Stomach (tissue), 9 donors: Measurements from ENCODE around the gene PPP4C. TPM values are rescaled to one million over a fixed set of nuclear protein-coding genes. Genes with fewer than 3 reads are reported as not detected.

ENCODE experiments used
- DNase-seq, 2 donors: peaks; one replicate each; pipeline versions ENCODE4 v3.0.0 to v3.0.0-alpha.2; 2013 to 2019
- H3K27ac ChIP-seq, 5 donors: fragments of 200-600 bp in 4 of 5; sonication (generic) in 4 of 5; one replicate each; pipeline ENCODE4 v1.5.1; 2013 to 2019; ENCODE audit warnings: mild to moderate bottlenecking in 1 of 5, moderate library complexity in 1 of 5
- H3K27me3 ChIP-seq, 3 donors: fragments of 200-600 bp; sonication (generic); one replicate each; pipeline ENCODE4 v1.5.1; 2017 to 2019; ENCODE audit warnings: mixed run types in 1 of 3
- H3K36me3 ChIP-seq, 4 donors: fragments of 200-600 bp; sonication (generic); 1 replicate in 3 of 4; 2 replicates in 1 of 4; pipeline ENCODE4 v1.5.1; 2016 to 2019
- H3K4me1 ChIP-seq, 4 donors: fragments of 200-600 bp; sonication (generic); one replicate each; pipeline ENCODE4 v1.5.1; 2016 to 2019
- H3K4me3 ChIP-seq, 4 donors: fragments of 200-600 bp; sonication (generic) in 3 of 4; one replicate each; pipeline ENCODE4 v1.5.1; 2016 to 2019; ENCODE audit warnings: mild to moderate bottlenecking in 1 of 4
- H3K9me3 ChIP-seq, 4 donors: fragments of 200-600 bp; sonication (generic); one replicate each; pipeline ENCODE4 v1.5.1; 2016 to 2019
- CTCF ChIP-seq, 7 experiments: fragments of 450-650 bp in 4 of 7; fragments of 200-600 bp in 3 of 7; sonication (generic) in 3 of 7; IDR thresholded peaks; one replicate each; pipeline ENCODE4 v1.5.1; 2016 to 2019; ENCODE audit warnings: antibody characterized with exemption in 7 of 7, control low read depth in 2 of 7, mild to moderate bottlenecking in 1 of 7
- EP300 ChIP-seq: sonication (generic); formaldehyde crosslinking; IDR thresholded peaks from one replicate; pipeline ENCODE4 v1.6.1; 2017; ENCODE audit warnings: antibody characterized with exemption
- POLR2A ChIP-seq, 4 donors: fragments of 450-650 bp; IDR thresholded peaks; one replicate each; pipeline ENCODE4 v1.6.1; 2016; ENCODE audit warnings: antibody characterized with exemption in 4 of 4, control low read depth in 2 of 4, mild to moderate bottlenecking in 1 of 4, moderate library complexity in 1 of 4
- POLR2AphosphoS5 ChIP-seq, 3 donors: sonication (generic); formaldehyde crosslinking; IDR thresholded peaks; one replicate each; pipeline ENCODE4 v1.6.1; 2016; ENCODE audit warnings: antibody characterized with exemption in 3 of 3
- WGBS, 5 donors: extraction: QIAGEN DNeasy Blood & Tissue Kit in 3 of 5; methylation state at CpG; one replicate each; pipeline versions ENCODE4 v1.1.5 to v1.1.7; 2013 to 2018; 5-methylcytosine and 5-hydroxymethylcytosine counted together
- intact Hi-C: fragments of 100-400 bp; cut with DNase I; formaldehyde crosslinking; loops from one replicate; pipeline ENCODE4 v1.15.1; 2023; ENCODE audit warnings: low total_unique reads
- polyA plus RNA-seq, 3 donors: library from polyadenylated mRNA; stranded (reverse); fragments of 200-250 nt; gene quantifications; one replicate each; pipeline ENCODE4 v1.2.3, GENCODE V29; 2013
- total RNA-seq, 5 donors: library from RNA; depleted of rRNA; stranded (reverse); fragments of >200 nt; gene quantifications; one replicate each; pipeline versions ENCODE4 v1.1.0 to v1.2.3, GENCODE V29; 2014 to 2016
- donor health status: healthy with polysubstance abuse.
- donor health status: Bipolar disorder and iron deficiency.
- donor health status: healthy.

Gene PPP4C
- total and polyA plus RNA-seq, 8 donors, result 21.4 to 118 (median 74.2) TPM

DNA sequence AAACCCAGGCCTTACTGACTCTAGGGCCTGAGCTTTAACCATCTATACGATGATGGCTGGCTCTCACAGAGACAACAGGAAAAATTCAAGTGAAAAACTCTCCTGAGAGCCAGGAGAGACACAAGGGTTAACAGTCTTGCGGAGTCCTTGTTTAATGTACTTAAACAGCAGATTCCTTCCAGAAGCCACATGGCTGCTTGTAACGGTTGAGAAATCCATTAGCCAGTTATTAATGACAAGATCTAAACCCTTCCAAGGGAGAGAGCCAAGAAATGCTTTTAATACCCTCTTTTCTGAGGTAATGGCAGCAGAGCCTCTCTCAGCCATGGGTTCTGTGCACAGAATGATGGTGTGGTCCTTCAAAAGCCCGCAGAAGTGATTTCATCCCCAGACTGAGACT lies 15.4 kb upstream of the PPP4C start:
- peak overlapping the region in 1 of 5 donors; percentile 22 for H3K27ac ChIP-seq
- H3K27me3 ChIP-seq, result no peaks in the 10 kb centered on the region
- 59 to 78% (median 64%) methylated on average over 4 of the region's 4 CpGs for WGBS, 5 donors
- peak in 1 of 2 donors; percentile 59 for DNase-seq
- no peaks in the 10 kb centered on the region for H3K36me3 ChIP-seq
- TF ChIP-seq POLR2AphosphoS5 (IDR thresholded peaks at IDR 0.05) (peak in 2 of 3 donors; percentile 47 to 48), EP300 (no peak)
- no peak overlapping the region for H3K4me3 ChIP-seq
- intact Hi-C loops, result no loop called here
- H3K4me1 ChIP-seq, result peaks cover 18 to 37% (median 25%) of the 10 kb centered on the region in 4 donors
- H3K9me3 ChIP-seq, result no peaks in the 10 kb centered on the region

DNA sequence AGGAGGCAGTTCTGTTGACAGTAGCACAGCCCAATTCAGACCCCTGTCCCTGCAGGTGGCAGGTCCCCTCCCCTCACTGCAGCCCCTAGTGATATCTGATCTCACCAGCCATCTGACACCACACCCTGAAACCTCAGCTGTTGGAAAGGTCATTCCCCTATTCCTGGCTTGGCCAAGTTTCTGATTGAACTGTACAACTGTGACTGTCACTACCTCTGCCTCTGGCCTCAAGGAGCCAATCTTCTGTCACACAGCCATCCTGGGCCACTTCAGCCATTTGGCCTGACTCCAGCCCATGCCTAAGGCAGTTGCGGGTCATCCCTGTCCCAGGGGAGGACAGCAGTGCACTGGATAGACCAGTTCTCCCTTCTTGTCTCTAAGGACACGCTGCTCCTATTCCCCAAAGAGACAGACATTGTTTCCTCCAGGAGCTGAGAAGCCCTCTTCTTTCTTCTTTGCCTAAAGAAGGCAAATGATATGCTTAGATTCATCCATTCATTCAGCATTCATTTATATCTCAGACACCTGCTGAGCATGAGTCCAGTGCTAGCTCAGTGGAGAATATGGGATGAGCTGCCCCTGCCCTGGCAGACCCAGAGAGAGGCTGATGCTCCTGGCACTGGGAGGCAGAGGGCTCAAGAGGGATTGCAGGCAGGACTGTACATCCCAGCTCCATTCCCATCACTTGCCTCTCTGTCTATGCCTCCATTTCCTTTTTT lies 14.8 kb upstream of the PPP4C start:
- TF ChIP-seq POLR2AphosphoS5 (IDR thresholded peaks at IDR 0.05), result no peak
- TF ChIP-seq EP300, result no peak
- no peak for TF ChIP-seq CTCF (IDR thresholded peaks at IDR 0.05)
- no peak for TF ChIP-seq POLR2A (IDR thresholded peaks at IDR 0.05)
- intact Hi-C loops, result no loop called here
- Histone ChIP-seq H3K36me3 (no peaks in the 10 kb centered on the region), H3K27me3 (no peaks in the 10 kb centered on the region), H3K9me3 (no peaks in the 10 kb centered on the region), H3K27ac (peak overlapping the region in 1 of 5 donors; percentile 22), H3K4me3 (no peak overlapping the region), H3K4me1 (peaks cover 14 to 32% (median 23%) of the 10 kb centered on the region in 4 donors)
- no peak for DNase-seq
- 54 to 74% (median 59%) methylated on average over 2 of the region's 2 CpGs for WGBS, 5 donors

DNA sequence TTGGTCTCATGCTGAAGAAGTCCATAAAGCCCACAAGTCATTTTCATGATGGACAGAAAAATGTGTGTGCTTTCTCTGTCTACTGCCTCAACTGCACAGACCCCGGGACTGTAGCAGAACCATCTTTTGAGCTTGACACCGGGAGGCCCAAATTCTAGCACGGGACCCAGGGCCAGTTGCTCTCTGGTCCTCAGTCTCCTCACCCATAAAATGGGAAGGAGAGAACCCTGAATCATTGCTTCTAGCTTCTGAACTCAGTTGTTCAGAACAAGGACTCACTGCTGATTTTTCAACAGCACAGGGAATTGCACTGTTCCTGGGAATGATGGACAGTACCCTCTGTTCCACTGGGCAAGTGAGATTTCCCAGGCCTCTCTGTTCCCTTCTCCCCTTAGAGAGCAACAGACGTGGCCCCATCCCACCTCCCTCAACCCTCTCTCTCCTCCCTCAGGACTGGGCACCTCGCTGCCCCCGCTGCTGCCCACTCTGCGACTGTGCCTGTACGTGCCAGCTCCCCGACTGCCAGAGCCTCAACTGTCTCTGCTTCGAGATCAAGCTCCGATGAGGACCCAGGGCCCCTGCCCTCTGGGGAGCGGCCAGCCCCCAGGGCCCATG lies 12.4 kb upstream of the PPP4C start:
- intact Hi-C loops, result no loop called here
- Histone ChIP-seq H3K36me3 (peaks cover 14 to 18% (median 17%) of the 10 kb centered on the region in 4 donors), H3K27me3 (no peaks in the 10 kb centered on the region), H3K4me1 (peaks cover 30 to 52% (median 44%) of the 10 kb centered on the region in 4 donors), H3K9me3 (no peaks in the 10 kb centered on the region), H3K27ac (peak overlapping the region; percentile 92 to 100 (median 98)), H3K4me3 (peak overlapping the region; percentile 75 to 96 (median 80))
- no peak for DNase-seq
- TF ChIP-seq EP300 (no peak), POLR2A (IDR thresholded peaks at IDR 0.05) (no peak), CTCF (IDR thresholded peaks at IDR 0.05) (no peak), POLR2AphosphoS5 (IDR thresholded peaks at IDR 0.05) (no peak)
- whole genome bisulfite sequencing, 5 donors, result 51 to 61% (median 54%) methylated on average over 7 to 12 of the region's 12 CpGs

DNA sequence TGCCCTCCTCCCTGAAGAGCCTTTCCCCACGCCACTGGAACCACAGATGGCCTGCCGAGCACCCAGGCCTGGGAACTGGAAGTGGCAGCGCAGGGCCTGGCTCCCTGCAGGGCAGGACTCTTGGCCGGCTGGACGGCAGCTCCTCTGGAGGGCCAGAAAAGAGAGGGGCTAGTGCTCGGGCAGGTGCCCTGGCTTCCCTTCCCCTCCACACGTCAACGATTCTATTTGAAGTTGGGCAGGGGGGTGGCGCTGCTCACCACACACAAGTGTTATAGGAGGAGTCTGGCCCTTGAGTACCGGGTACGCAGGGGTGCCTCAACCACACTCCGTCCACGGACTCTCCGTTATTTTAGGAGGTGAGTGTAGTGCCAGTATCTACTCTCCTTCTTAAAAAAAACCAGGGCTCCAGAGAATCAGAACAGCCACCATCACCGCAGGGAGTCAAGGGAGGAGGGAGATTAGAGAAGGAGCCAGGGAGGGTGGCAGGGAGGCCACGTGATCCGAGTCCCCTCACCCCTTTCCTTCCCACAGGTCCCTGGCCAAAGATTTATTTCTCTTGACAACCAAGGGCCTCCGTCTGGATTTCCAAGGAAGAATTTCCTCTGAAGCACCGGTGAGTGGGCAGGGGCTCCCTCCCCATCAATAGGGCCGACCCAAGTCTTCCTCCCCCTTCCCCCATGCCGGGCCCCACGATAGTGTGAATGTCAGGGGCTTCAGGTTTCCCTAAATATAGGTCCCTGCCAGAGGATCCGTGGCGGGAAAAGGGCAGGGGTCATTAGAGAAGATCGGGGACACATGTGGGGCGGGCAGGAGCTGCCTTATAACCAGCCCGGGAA lies 11.7 kb upstream of the PPP4C start:
- 1 to 5% (median 3%) methylated on average over 16 to 27 of the region's 27 CpGs for WGBS, 5 donors
- Histone ChIP-seq H3K4me3 (peak overlapping the region; percentile 75 to 96 (median 80)), H3K4me1 (peaks cover 37 to 60% (median 51%) of the 10 kb centered on the region in 4 donors), H3K27me3 (no peaks in the 10 kb centered on the region), H3K9me3 (no peaks in the 10 kb centered on the region), H3K36me3 (peaks cover 21 to 26% (median 24%) of the 10 kb centered on the region in 4 donors), H3K27ac (peak overlapping the region; percentile 92 to 100 (median 98))
- TF ChIP-seq EP300 (no peak), POLR2A (IDR thresholded peaks at IDR 0.05) (no peak), POLR2AphosphoS5 (IDR thresholded peaks at IDR 0.05) (peak; percentile 38 to 79 (median 73)), CTCF (IDR thresholded peaks at IDR 0.05) (peak in 2 of 7 experiments; percentile 51 to 60)
- DNase-seq, result peak; percentile 79 to 89
- intact Hi-C loops, result no loop called here
